Breast epithelium (tissue), 4 donors: ENCODE results near the gene ASPM. TPM values are rescaled to one million over a fixed set of nuclear protein-coding genes. Genes with fewer than 3 reads are reported as not detected.

ENCODE experiments used
- DNase-seq, 2 donors: peaks; one replicate each; pipeline ENCODE4 v3.0.0-alpha.2; 2019; ENCODE audit warnings: low spot score in 2 of 2
- H3K27ac ChIP-seq, 2 donors: fragments of 200-600 bp; sonication (generic) in 1 of 2; one replicate each; pipeline ENCODE4 v1.5.1; 2016 to 2019; ENCODE audit warnings: mild to moderate bottlenecking in 1 of 2
- H3K27me3 ChIP-seq, 2 donors: fragments of 200-600 bp; sonication (generic) in 1 of 2; one replicate each; pipeline versions ENCODE4 v1.5.1 to v1.6.0; 2017 to 2019; ENCODE audit warnings: control low read depth in 1 of 2, mild to moderate bottlenecking in 1 of 2
- H3K36me3 ChIP-seq: fragments of 200-600 bp; one replicate; pipeline ENCODE4 v1.5.1; 2019
- H3K4me1 ChIP-seq, 2 donors: fragments of 200-600 bp; sonication (generic); one replicate each; pipeline ENCODE4 v1.5.1; 2016 to 2019; ENCODE audit warnings: control low read depth in 1 of 2
- H3K4me3 ChIP-seq, 3 donors: fragments of 200-600 bp; sonication (generic); 1 replicate in 2 of 3; 2 replicates in 1 of 3; pipeline ENCODE4 v1.5.1; 2016 to 2019; ENCODE audit warnings: mild to moderate bottlenecking in 3 of 3, moderate library complexity in 2 of 3
- H3K9me3 ChIP-seq, 2 donors: fragments of 200-600 bp; sonication (generic) in 1 of 2; one replicate each; pipeline ENCODE4 v1.5.1; 2016 to 2019; ENCODE audit warnings: control low read depth in 1 of 2
- CTCF ChIP-seq, 3 donors: fragments of 450-650 bp; IDR thresholded peaks; one replicate each; pipeline ENCODE4 v1.5.1; 2016 to 2017; ENCODE audit warnings: antibody characterized with exemption in 3 of 3, mild to moderate bottlenecking in 3 of 3, moderate library complexity in 3 of 3
- POLR2A ChIP-seq: fragments of 450-650 bp; IDR thresholded peaks from one replicate; pipeline ENCODE4 v1.6.1; 2016; ENCODE audit warnings: antibody characterized with exemption, mild to moderate bottlenecking, moderate library complexity
- POLR2AphosphoS5 ChIP-seq, 3 donors: sonication (generic); formaldehyde crosslinking; IDR thresholded peaks; one replicate each; pipeline ENCODE4 v1.6.1; 2017; ENCODE audit warnings: antibody characterized with exemption in 3 of 3
- intact Hi-C: fragments of 100-400 bp; cut with DNase I; formaldehyde crosslinking; loops from one replicate; pipeline ENCODE4 v1.15.1; 2023; ENCODE audit warnings: low total_unique reads
- total RNA-seq, 3 donors: library from RNA; depleted of rRNA; stranded (reverse); fragments of >200 nt; gene quantifications; one replicate each; pipeline ENCODE4 v1.1.0, GENCODE V29; 2016

ASPM gene
- total RNA-seq, 3 donors from 2014 or later: under 0.01 to 3.2 (median 0.59) TPM

- no peak for TF ChIP-seq POLR2A
- no peak for TF ChIP-seq POLR2AphosphoS5 (IDR thresholded peaks at IDR 0.05)
- no peak for TF ChIP-seq CTCF (IDR thresholded peaks at IDR 0.05)
- intact Hi-C loops: no loop called here
- H3K9me3 ChIP-seq: no peaks in the 10 kb centered on the region
- H3K27ac ChIP-seq: no peak overlapping the region
- no peaks in the 10 kb centered on the region for H3K27me3 ChIP-seq
- no peaks in the 10 kb centered on the region for H3K36me3 ChIP-seq
- H3K4me3 ChIP-seq: no peak overlapping the region
- no peak for DNase-seq
- no peaks in the 10 kb centered on the region for H3K4me1 ChIP-seq
These were observed 22.1 kb downstream of the ASPM start for GRCh38 chr1:197124376-197124775.

GRCh38 chr1:197116156-197116555 lies 30.3 kb downstream of the ASPM start:
- Histone ChIP-seq H3K4me3 (no peak overlapping the region), H3K36me3 (no peaks in the 10 kb centered on the region), H3K9me3 (no peaks in the 10 kb centered on the region), H3K4me1 (no peaks in the 10 kb centered on the region), H3K27me3 (no peaks in the 10 kb centered on the region), H3K27ac (no peak overlapping the region)
- intact Hi-C loops: no loop called here
- no peak for DNase-seq
- TF ChIP-seq POLR2A (no peak), POLR2AphosphoS5 (IDR thresholded peaks at IDR 0.05) (no peak), CTCF (IDR thresholded peaks at IDR 0.05) (no peak)

GRCh38 chr1:197106869-197107268 lies 39.6 kb downstream of the ASPM start:
- H3K27ac ChIP-seq: no peak overlapping the region
- H3K4me3 ChIP-seq: no peak overlapping the region
- intact Hi-C loops: no loop called here
- no peaks in the 10 kb centered on the region for H3K36me3 ChIP-seq
- no peaks in the 10 kb centered on the region for H3K9me3 ChIP-seq
- H3K27me3 ChIP-seq: no peaks in the 10 kb centered on the region
- H3K4me1 ChIP-seq: no peaks in the 10 kb centered on the region
- DNase-seq: no peak
- no peak for TF ChIP-seq POLR2AphosphoS5 (IDR thresholded peaks at IDR 0.05)
- TF ChIP-seq POLR2A: no peak
- no peak for TF ChIP-seq CTCF (IDR thresholded peaks at IDR 0.05)

GRCh38 chr1:197103300-197103699 lies 43.2 kb downstream of the ASPM start:
- Histone ChIP-seq H3K4me3 (no peak overlapping the region), H3K9me3 (no peaks in the 10 kb centered on the region), H3K36me3 (no peaks in the 10 kb centered on the region), H3K4me1 (no peaks in the 10 kb centered on the region), H3K27me3 (no peaks in the 10 kb centered on the region), H3K27ac (no peak overlapping the region)
- TF ChIP-seq POLR2A (no peak), POLR2AphosphoS5 (IDR thresholded peaks at IDR 0.05) (no peak), CTCF (IDR thresholded peaks at IDR 0.05) (no peak)
- intact Hi-C loops: no loop called here
- no peak for DNase-seq

- intact Hi-C loops: no loop called here
- TF ChIP-seq POLR2AphosphoS5 (IDR thresholded peaks at IDR 0.05): no peak
- no peak for TF ChIP-seq POLR2A
- no peak for TF ChIP-seq CTCF (IDR thresholded peaks at IDR 0.05)
- Histone ChIP-seq H3K4me3 (no peak overlapping the region), H3K27ac (no peak overlapping the region), H3K36me3 (no peaks in the 10 kb centered on the region), H3K9me3 (no peaks in the 10 kb centered on the region), H3K4me1 (no peaks in the 10 kb centered on the region), H3K27me3 (no peaks in the 10 kb centered on the region)
- DNase-seq: no peak
These were observed 44.5 kb downstream of the ASPM start for GRCh38 chr1:197101978-197102377.
